Jurkat, Clone E6-1 (cell line): ENCODE measurements around the gene PPME1.
A peak's percentile ranks its signal among the peaks of the same experiment; 100 is the strongest.

Experiments
- DNase-seq: peaks from one replicate; pipeline ENCODE4 v3.0.0-alpha.2; 2011; ENCODE audit warnings: low read depth, low spot score
- H3K4me3 ChIP-seq: 2 replicates; pipeline ENCODE4 v1.5.1; 2011; ENCODE audit warnings: mild to moderate bottlenecking, low read length, control low read depth, moderate library complexity

PPME1 gene

GRCh38 chr11:74154620-74155281, 16.3 kb upstream of the PPME1 start:
- DNase-seq = no peak
- H3K4me3 ChIP-seq = no peak overlapping the region

DNA sequence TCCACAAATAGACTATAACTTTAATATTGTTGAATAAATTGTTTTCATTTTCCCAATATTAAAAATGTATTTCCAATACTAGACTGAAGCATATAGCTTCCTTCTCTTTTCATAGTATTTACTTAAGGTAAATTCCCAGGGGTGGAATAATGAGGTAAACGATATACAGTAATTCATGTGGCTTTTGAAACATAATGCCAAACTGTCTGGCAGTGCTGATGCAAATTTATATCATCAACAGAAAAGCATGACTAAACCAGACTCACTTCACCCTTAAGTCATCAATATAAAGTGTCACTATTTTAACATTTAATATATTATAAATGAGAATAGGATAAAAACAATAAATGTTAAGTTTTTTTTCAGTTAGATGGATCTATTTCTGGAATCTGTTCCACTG, 13.9 kb upstream of the PPME1 start:
- no peak overlapping the region for H3K4me3 ChIP-seq
- DNase-seq = no peak

- no peak overlapping the region for H3K4me3 ChIP-seq
- no peak for DNase-seq
Measured at GRCh38 chr11:74159642-74160041, 11.4 kb upstream of the PPME1 start.

GRCh38 chr11:74162681-74163467, 8.2 kb upstream of the PPME1 start:
- DNase-seq = no peak
- H3K4me3 ChIP-seq = no peak overlapping the region

GRCh38 chr11:74168838-74169237, 2.3 kb upstream of the PPME1 start:
- H3K4me3 ChIP-seq = no peak overlapping the region
- no peak for DNase-seq

GRCh38 chr11:74169738-74170458, 1.2 kb upstream of the PPME1 start:
- DNase-seq = no peak
- H3K4me3 ChIP-seq = peak overlapping the region; percentile 97

DNA sequence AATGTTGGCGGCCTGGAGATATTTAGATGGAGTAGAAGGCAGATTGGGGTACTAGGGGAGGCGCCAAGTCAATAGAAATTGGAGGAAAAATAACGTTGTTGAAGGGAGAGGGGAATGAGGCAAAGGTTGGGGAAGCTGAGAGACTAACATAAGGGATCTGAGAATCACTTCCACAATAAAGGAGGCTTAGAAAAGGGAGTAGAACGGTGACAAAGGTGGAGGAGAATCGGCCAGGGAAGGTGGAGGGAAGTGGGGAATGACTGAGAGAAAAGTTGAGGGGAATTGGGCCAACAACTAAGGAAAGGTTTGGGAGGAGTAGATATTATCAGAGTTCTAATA, 510 bp downstream of the PPME1 start:
- DNase-seq = no peak
- H3K4me3 ChIP-seq = peak overlapping the region; percentile 94

GRCh38 chr11:74171997-74172396, 908 bp downstream of the PPME1 start:
- no peak for DNase-seq

GRCh38 chr11:74175920-74176319, 4.8 kb downstream of the PPME1 start:
- DNase-seq = no peak
- no peak overlapping the region for H3K4me3 ChIP-seq

More at GRCh38 chr11:74171997-74172396, 908 bp downstream of the PPME1 start:
- H3K4me3 ChIP-seq = peak overlapping the region; percentile 94

DNA sequence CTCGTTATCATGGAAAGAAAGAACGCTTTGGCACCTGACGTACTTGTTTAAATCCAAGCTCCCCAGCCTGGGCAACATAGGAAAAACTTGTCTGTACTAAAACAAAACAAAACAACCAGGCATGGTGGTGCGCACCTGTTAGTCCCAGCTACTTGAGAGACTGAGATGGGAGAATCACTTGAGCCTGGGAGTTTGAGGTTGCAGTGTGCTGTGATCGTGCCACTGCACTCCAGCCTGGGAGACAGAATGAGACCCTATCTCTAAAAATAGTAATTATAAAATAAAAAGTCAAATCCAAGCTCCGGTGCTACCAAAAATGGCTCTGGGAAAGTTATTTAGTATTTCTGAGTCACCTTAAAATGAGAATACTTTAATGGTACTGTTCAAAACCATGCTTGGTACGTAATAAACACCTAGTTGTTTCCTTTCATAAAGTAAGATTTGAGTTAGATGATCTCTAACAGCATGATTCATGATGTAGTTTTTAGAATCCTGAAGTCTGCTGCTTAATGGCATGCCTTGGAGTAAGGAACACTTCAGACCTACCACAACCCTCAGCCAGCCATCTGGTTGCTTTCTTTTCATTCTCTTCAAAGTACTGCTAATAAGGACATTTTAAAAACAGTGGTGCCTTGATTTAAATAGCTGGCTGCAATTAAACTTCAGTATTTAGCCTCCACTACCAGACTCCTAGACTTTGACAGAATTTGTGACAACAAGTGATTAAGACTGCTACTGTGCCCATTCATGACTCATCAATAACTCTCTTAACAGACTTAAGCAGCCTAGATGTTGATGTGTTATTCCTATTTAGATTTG, 8.4 kb downstream of the PPME1 start:
- no peak overlapping the region for H3K4me3 ChIP-seq
- no peak for DNase-seq

DNA sequence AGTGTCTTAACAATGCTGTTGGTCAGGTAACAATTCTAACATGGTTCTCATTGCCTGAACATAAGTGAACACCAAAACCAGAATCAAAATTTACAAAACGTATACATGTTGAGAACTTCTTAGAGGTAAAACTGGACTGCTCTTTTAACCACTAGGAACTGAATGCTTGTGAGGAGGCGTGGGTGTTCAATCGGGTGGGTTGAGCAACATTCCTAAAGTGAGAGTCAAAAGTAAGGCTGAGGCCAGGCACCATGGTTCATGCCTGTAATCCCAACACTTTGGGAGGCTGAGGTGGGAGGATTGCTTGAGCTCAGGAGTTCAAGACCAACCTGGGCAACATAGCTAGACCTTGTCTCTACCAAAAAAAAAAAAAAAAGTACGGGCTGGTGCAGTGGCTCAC, 11.5 kb downstream of the PPME1 start:
- no peak overlapping the region for H3K4me3 ChIP-seq

GRCh38 chr11:74185285-74185684, 14.2 kb downstream of the PPME1 start:
- no peak overlapping the region for H3K4me3 ChIP-seq
- DNase-seq = no peak

More for the DNA sequence above, 11.5 kb downstream of the PPME1 start:
- DNase-seq = no peak

DNA sequence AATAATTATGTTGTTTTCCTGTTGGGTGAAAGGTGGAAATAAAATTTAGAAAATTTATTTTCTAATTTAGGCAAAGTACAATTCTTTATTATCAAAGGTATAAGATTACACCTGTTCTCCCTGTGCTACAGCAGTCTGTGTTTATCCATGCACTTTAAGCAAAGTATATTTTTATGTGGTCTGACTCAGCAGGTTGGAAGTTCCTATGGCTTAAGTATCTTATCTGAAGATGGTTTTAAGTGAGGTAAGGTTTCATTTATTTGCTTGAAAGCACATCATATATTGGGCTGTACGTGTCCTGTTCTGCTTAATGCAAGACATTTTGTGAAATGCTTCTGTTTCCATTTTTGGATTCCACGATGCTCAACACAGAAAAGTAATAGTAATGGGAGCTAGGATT, 14.6 kb downstream of the PPME1 start:
- no peak overlapping the region for H3K4me3 ChIP-seq
- no peak for DNase-seq

- no peak overlapping the region for H3K4me3 ChIP-seq
- DNase-seq = no peak
Measured at GRCh38 chr11:74195828-74196227, 24.7 kb downstream of the PPME1 start.

- DNase-seq = no peak
- no peak overlapping the region for H3K4me3 ChIP-seq
Measured at GRCh38 chr11:74196781-74197486, 25.8 kb downstream of the PPME1 start.

GRCh38 chr11:74203966-74204365, 32.9 kb downstream of the PPME1 start:
- H3K4me3 ChIP-seq = no peak overlapping the region
- no peak for DNase-seq

- no peak overlapping the region for H3K4me3 ChIP-seq
- no peak for DNase-seq
Measured at GRCh38 chr11:74204701-74205100, 33.6 kb downstream of the PPME1 start.

DNA sequence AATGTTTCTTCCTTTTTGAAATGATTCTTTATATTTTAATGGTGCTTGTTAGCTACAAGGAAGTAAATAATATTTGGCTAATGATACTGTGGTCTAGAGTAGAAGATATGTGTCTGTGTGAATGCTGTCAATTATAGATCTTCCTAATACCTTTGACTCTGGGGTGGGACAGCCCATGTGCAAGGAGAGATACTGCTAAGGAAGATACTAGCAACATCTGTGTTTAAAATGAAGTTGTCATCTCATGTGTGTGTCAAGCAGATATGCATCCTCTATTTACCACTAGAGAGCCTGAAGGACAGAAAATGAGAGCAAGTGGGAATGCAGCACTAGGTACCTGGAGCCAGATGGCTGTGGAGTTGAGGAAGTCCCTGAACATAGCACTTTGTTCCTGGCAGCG, 34.1 kb downstream of the PPME1 start:
- DNase-seq = no peak
- no peak overlapping the region for H3K4me3 ChIP-seq

- no peak overlapping the region for H3K4me3 ChIP-seq
- no peak for DNase-seq
Measured at GRCh38 chr11:74206746-74207145, 35.7 kb downstream of the PPME1 start.
